ENCODE results near the gene PSME1. TPM values are rescaled to one million over a fixed set of nuclear protein-coding genes. Genes with fewer than 3 reads are reported as not detected.
"Not testable (repeated sequence)": the region's sequence is repeated elsewhere in the genome, so short reads cannot be mapped to it uniquely, and the experiment has no call there.

The PSME1 gene
- total RNA-seq, 1 experiment from 2014 or later, result 191 TPM

GRCh38 chr14:24103451-24103850, 32.5 kb upstream of the PSME1 start:
- DNase-seq (ENCODE audit: low read depth), result no peak

GRCh38 chr14:24105609-24106239, 30.3 kb upstream of the PSME1 start:
- not testable (repeated sequence) for DNase-seq (ENCODE audit: low read depth)

- DNase-seq (ENCODE audit: low read depth), result no peak
Observed at GRCh38 chr14:24106672-24107271, 29.2 kb upstream of the PSME1 start.

GRCh38 chr14:24108336-24108874, 27.6 kb upstream of the PSME1 start:
- no peak for DNase-seq (ENCODE audit: low read depth)

- DNase-seq (ENCODE audit: low read depth), result no peak
Observed at GRCh38 chr14:24110060-24110459, 25.9 kb upstream of the PSME1 start.

GRCh38 chr14:24110523-24110922, 25.5 kb upstream of the PSME1 start:
- DNase-seq (ENCODE audit: low read depth), result no peak

- DNase-seq (ENCODE audit: low read depth), result no peak
Observed at GRCh38 chr14:24113379-24113800, 22.6 kb upstream of the PSME1 start.

GRCh38 chr14:24113801-24114531, 22.0 kb upstream of the PSME1 start:
- DNase-seq (ENCODE audit: low read depth), result peak; percentile 94

- peak; percentile 100 for DNase-seq (ENCODE audit: low read depth)
Observed at GRCh38 chr14:24114532-24115421, 21.2 kb upstream of the PSME1 start, which contains the start of the genes DCAF11 and NRL. Gene DCAF11 (plus strand): TSS chr14:24114777. CDS start chr14:24115595, 818 bp downstream. Gene NRL (minus strand): TSS chr14:24114949. CDS start chr14:24082848, 32,101 bp downstream.

GRCh38 chr14:24115422-24116127, 20.4 kb upstream of the PSME1 start:
- no peak for DNase-seq (ENCODE audit: low read depth)

GRCh38 chr14:24116128-24116814, 19.7 kb upstream of the PSME1 start:
- DNase-seq (ENCODE audit: low read depth), result no peak

- no peak for DNase-seq (ENCODE audit: low read depth)
Observed at GRCh38 chr14:24117179-24117578, 18.8 kb upstream of the PSME1 start.

- DNase-seq (ENCODE audit: low read depth), result no peak
Observed at GRCh38 chr14:24119691-24120090, 16.3 kb upstream of the PSME1 start.

- no peak for DNase-seq (ENCODE audit: low read depth)
Observed at GRCh38 chr14:24121210-24121609, 14.8 kb upstream of the PSME1 start.

- DNase-seq (ENCODE audit: low read depth), result no peak
Observed at GRCh38 chr14:24122416-24122815, 13.6 kb upstream of the PSME1 start.

GRCh38 chr14:24122898-24123297, 13.1 kb upstream of the PSME1 start:
- no peak for DNase-seq (ENCODE audit: low read depth)

- DNase-seq (ENCODE audit: low read depth), result no peak
Observed at GRCh38 chr14:24123424-24124417, 12.3 kb upstream of the PSME1 start.

- DNase-seq (ENCODE audit: low read depth), result no peak
Observed at GRCh38 chr14:24126939-24127338, 9.1 kb upstream of the PSME1 start.

- no peak for DNase-seq (ENCODE audit: low read depth)
Observed at GRCh38 chr14:24127673-24128072, 8.3 kb upstream of the PSME1 start.

All from Daoy (cell line).